Measurements from ENCODE around the gene ZFP92. TPM values are rescaled to one million over a fixed set of nuclear protein-coding genes. Genes with fewer than 3 reads are reported as not detected.

ZFP92 gene
- total and polyA plus RNA-seq, 2 donors (not counting 3 experiments of a cell fraction or from before 2014, with no cell fraction given), result 0.36 to 1.2 TPM

- dilution Hi-C loops (cut with MboI; ENCODE audit: extremely low pct_ligation_motif_present, low sequenced_read_pairs) (no loop called here), intact Hi-C loops (cut with micrococcal nuclease) (no loop called here)
- ChIA-PET CTCF (no interaction called here), POLR2A (no interaction called here)
- no peak for TF ChIP-seq JUN (IDR thresholded peaks at IDR 0.05; ENCODE audit: borderline replicate concordance, insufficient read depth, insufficient read length, low read depth)
- no peak for TF ChIP-seq POLR2AphosphoS5 (IDR thresholded peaks at IDR 0.05; ENCODE audit: insufficient read depth, low read depth, low read length)
- TF ChIP-seq POLR2A (IDR thresholded peaks at IDR 0.05; ENCODE audit: low read depth, low read length), result no peak
- no peak for TF ChIP-seq MYC (IDR thresholded peaks at IDR 0.05; ENCODE audit: low read depth, low read length)
- TF ChIP-seq GATA2 (IDR thresholded peaks at IDR 0.05; ENCODE audit: insufficient read depth, insufficient read length, low read depth, low read length), result no peak
- TF ChIP-seq EZH2 (IDR thresholded peaks at IDR 0.05; ENCODE audit: borderline replicate concordance, low read depth, low read length, severe bottlenecking), result no peak
- TF ChIP-seq FOS (IDR thresholded peaks at IDR 0.05; ENCODE audit: borderline replicate concordance, insufficient read depth, low read length), result no peak
- no peak for TF ChIP-seq CTCF (IDR thresholded peaks at IDR 0.05; ENCODE audit: extremely low read depth in 1 of 2, insufficient read depth in 1 of 2, low read depth in 1 of 2, low read length in 2 of 2)
- no peak for TF ChIP-seq MAX (IDR thresholded peaks at IDR 0.05; ENCODE audit: insufficient read depth, insufficient read length)
- Histone ChIP-seq H3K9me1 (replicated peaks; ENCODE audit: control insufficient read depth, extremely low read depth, insufficient read depth, low read length) (no peaks in the 10 kb centered on the region), H3K4me2 (ENCODE audit: insufficient read depth, low read length) (no peak overlapping the region), H2AFZ (ENCODE audit: low read depth, low read length) (no peak overlapping the region), H3K27ac (ENCODE audit: insufficient read depth, low read depth, low read length) (no peak overlapping the region), H4K20me1 (replicated peaks; ENCODE audit: control insufficient read depth, extremely low read depth, insufficient read depth, low read length) (no peaks in the 10 kb centered on the region), H3K79me2 (ENCODE audit: control insufficient read depth, insufficient read depth, low read length) (no peaks in the 10 kb centered on the region), H3K4me3 (replicated peaks in 1 of 3; ENCODE audit: insufficient read depth in 1 of 3, low read depth in 1 of 3, low read length in 3 of 3) (no peak overlapping the region), H3K27me3 (ENCODE audit: control insufficient read depth in 2 of 2, insufficient read depth in 2 of 2, low read length in 2 of 2) (no peaks in the 10 kb centered on the region), H3K36me3 (ENCODE audit: control insufficient read depth in 2 of 2, extremely low read depth in 1 of 2, insufficient read depth in 2 of 2, low read length in 2 of 2) (no peaks in the 10 kb centered on the region), H3K9ac (replicated peaks; ENCODE audit: extremely low read depth, insufficient read depth, low read length) (no peak overlapping the region), H3K4me1 (ENCODE audit: control insufficient read depth, extremely low read depth, insufficient read depth, low read length) (no peaks in the 10 kb centered on the region), H3K9me3 (replicated peaks; ENCODE audit: control insufficient read depth, insufficient read depth, low read length) (no peaks in the 10 kb centered on the region)
- DNase-seq (ENCODE audit: low read depth, low spot score), result no peak
- BruUV-seq (replicated peaks), result no TSS peak
- FAIRE-seq, result no peak
Measured at GRCh38 chrX:153450114-153450948, 39.1 kb downstream of the ZFP92 start.

All from endothelial cell of umbilical vein (primary cell).